Activated T-cell treated with anti-CD3 and anti-CD28 coated beads for 48 hours (primary cell): Measurements from ENCODE around the gene PECR.
"Not testable (repeated sequence)": the region's sequence is repeated elsewhere in the genome, so short reads cannot be mapped to it uniquely, and the experiment has no call there.

Source experiments
- DNase-seq: peaks from one replicate; pipeline ENCODE4 v3.0.0-alpha.2; 2020; ENCODE audit warnings: low read depth

Gene PECR

DNA sequence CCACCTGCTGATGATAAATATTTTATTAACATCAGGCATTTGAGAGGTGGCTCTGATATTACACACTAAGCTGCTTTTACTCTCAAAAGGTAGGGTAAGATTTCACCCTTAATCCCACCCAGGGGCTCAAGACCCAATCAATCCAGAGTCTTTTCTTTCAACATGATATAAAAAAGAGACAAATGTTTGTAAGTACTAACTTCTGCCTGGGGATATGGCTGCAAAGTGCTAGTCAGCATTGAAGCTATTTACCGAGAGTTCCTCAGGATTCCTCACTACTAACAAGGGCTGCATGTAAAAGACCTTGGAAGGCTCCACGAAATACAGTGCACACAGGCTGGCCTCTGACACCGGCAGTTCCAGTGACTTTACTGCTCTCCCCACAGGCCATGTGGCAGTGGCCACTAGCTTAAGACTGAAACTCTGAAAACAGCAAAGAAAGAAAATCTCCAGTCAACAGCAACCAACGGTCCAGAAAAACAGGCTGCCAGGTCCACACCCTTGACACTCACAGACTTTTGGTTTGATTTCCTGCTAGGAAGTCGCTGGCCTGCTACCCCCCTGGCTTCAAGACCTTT, 79.4 kb downstream of the PECR start:
- DNase-seq: no peak

DNA sequence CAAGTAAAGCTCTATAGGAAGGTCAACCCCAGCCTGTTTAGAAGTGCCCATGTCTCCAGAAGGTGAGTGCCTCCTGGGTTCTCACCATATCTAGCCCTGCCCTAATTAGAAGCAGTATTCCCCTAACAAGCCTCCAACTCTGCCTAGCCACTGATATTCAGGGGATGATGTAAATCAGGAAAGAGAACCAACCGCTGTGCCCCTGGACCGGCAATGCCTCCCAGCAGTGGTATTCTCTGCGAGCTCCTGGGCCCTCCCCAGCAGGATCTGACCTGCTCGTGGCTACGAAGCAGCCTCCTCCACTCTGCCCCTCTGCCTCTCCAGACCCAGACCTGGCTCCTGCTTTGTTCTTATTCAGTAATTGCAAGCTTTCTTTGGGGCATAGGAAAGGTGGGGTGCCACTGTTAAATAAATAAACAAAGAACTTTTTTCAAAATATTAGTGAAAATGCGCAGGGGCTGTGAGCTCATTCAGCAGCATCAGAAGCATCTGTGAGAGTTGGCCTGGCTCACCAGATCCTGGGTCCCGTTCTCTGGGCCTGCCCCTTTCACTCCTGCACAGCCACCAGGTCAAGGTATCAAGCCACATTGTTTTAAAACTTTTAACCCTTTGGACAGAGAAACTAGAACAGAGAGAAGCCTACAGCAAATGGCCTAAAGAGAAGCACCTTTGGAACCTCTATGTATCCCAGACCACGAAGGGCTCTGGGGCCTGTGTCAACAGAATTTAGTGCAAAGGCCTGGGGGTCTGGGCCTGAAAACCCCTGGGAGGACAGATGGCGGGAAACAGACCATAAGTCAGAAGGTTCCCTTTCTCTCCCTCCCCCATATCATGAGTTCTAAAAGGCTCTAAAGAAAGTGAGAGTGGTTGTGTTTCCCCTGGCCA, 80.2 kb downstream of the PECR start:
- no peak for DNase-seq

DNA sequence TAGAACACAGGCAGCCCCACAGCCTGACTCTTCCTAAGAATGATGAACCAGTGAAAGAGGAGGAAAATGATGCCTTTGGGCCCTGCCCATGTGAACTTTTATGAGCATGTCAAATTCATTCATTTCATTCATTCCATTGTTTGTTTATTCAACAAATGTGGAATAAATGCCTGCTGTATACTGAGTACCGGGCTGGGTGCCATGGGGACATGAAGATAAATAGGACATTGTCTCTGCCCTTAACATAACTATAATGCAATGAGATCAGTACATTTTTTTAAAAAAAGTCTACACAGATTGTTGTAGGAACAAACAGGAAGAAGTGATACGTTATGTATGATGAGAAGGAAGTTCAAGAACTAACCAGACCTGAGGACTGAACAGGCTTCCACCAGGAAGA, 83.0 kb downstream of the PECR start:
- no peak for DNase-seq

DNA sequence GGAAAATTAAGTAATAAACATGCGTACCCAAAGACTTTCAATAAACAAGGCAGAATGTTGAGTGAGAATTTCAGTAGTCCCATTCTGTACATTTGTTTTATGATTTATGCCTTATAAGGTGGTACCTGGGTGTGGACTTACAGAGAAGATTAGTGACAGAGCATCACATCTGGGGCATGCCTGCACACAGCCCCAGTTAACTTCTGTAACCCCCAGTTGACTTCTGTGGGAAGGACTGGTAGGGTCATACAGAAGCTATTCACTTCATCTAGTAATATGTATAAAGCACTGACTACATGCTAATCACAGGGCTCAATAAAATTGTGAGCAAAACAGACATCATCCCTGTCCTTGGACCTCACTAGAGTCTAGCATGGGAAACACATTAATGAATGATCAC, 84.4 kb downstream of the PECR start:
- DNase-seq: no peak

DNA sequence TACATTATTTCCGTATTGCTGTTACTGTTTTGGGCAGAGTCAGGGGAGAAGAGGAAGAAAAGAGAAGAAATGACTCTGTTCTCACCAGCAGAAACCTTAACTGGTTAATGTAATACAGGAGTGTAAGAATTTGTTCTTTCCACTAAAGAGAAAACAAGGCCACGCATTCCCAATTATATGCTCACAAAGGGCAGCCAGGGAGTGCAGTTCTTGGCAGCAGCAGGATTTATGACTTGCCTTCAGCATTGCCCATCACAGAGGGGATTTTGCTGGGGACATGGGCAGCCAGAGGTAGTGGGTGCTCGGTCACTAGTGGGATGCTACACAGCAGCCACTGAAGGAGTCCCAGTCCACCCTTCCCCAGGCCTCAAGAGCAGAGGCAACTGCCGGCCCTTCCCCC, 86.7 kb downstream of the PECR start:
- DNase-seq: no peak

DNA sequence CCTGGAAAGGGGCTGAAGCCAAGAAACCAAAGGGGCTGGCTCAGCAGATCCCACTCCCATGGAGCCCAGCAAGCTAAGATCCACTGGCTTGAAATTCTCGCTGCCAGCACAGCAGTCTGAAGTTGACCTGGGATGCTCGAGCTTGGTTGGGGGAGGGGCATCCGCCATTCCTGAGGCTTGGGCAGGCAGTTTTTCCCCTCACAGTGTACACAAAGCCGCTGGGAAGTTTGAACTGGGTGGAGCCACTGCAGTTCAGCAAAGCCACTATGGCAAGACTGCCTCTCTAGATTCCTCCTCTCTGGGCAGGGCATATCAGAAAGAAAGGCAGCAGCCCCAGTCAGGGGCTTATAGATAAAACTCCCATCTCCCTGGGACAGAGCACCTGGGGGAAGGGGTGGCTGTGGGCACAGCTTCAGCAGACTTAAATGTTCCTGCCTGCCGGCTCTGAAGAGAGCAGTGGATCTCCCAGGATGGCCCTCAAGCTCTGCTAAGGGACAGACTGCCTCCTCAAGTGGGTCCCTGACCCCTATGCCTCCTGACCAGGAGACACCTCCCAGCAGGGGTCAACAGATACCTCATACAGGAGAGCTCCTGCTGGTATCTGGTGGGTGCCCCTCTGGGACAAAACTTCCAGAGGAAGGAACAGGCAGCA, 92.9 kb downstream of the PECR start:
- DNase-seq: not testable (repeated sequence)
